Peyer's patch (tissue), 4 donors: ENCODE results near the gene RSPH3. TPM values are rescaled to one million over a fixed set of nuclear protein-coding genes. Genes with fewer than 3 reads are reported as not detected.
"Not testable (repeated sequence)": the region's sequence is repeated elsewhere in the genome, so short reads cannot be mapped to it uniquely, and the experiment has no call there.

Experiments used
- DNase-seq, 3 donors: peaks; one replicate each; pipeline ENCODE4 v3.0.0-alpha.2; 2017 to 2019
- H3K27ac ChIP-seq, 4 donors: fragments of 200-600 bp; sonication (generic); one replicate each; pipeline ENCODE4 v1.5.1; 2016 to 2019
- H3K27me3 ChIP-seq, 2 donors: fragments of 200-600 bp; sonication (generic); one replicate each; pipeline ENCODE4 v1.5.1; 2019
- H3K36me3 ChIP-seq, 3 donors: fragments of 200-600 bp; sonication (generic); one replicate each; pipeline ENCODE4 v1.5.1; 2016 to 2019
- H3K4me1 ChIP-seq, 4 donors: fragments of 200-600 bp; sonication (generic); one replicate each; pipeline ENCODE4 v1.5.1; 2016 to 2019
- H3K4me3 ChIP-seq, 4 donors: fragments of 200-600 bp; sonication (generic); 1 replicate in 3 of 4; 2 replicates in 1 of 4; pipeline ENCODE4 v1.5.1; 2016 to 2019; ENCODE audit warnings: mild to moderate bottlenecking in 1 of 4
- H3K9me3 ChIP-seq, 4 donors: fragments of 200-600 bp; sonication (generic); one replicate each; pipeline ENCODE4 v1.5.1; 2016 to 2019; ENCODE audit warnings: mild to moderate bottlenecking in 1 of 4
- CTCF ChIP-seq, 6 experiments: fragments of 450-650 bp in 4 of 6; fragments of 200-600 bp in 2 of 6; sonication (generic) in 1 of 6; IDR thresholded peaks; one replicate each; pipeline ENCODE4 v1.5.1; 2017 to 2019; ENCODE audit warnings: antibody characterized with exemption in 6 of 6, mild to moderate bottlenecking in 3 of 6, moderate library complexity in 1 of 6
- POLR2A ChIP-seq, 2 donors: fragments of 450-650 bp; IDR thresholded peaks; one replicate each; pipeline ENCODE4 v1.5.1; 2017; ENCODE audit warnings: antibody characterized with exemption in 2 of 2, mild to moderate bottlenecking in 2 of 2, moderate library complexity in 2 of 2
- total RNA-seq, 4 donors: library from RNA; depleted of rRNA; stranded (reverse); fragments of >200 nt; gene quantifications; one replicate each; pipeline ENCODE4 v1.1.0, GENCODE V29; 2016

The RSPH3 gene
- total RNA-seq, 4 donors from 2014 or later: 14.9 to 24.5 (median 20.1) TPM

GRCh38 chr6:158955255-158955654, 44.7 kb downstream of the RSPH3 start:
- no peaks in the 10 kb centered on the region for H3K9me3 ChIP-seq
- H3K4me1 ChIP-seq: peaks cover 0 to 7% (median 0%) of the 10 kb centered on the region in 4 donors
- TF ChIP-seq CTCF (IDR thresholded peaks at IDR 0.05) (no peak), POLR2A (IDR thresholded peaks at IDR 0.05) (no peak)
- H3K4me3 ChIP-seq: no peak overlapping the region
- no peaks in the 10 kb centered on the region for H3K27me3 ChIP-seq
- no peak for DNase-seq
- no peaks in the 10 kb centered on the region for H3K36me3 ChIP-seq
- H3K27ac ChIP-seq: no peak overlapping the region

- H3K9me3 ChIP-seq: no peaks in the 10 kb centered on the region
- H3K27ac ChIP-seq: no peak overlapping the region
- TF ChIP-seq CTCF (IDR thresholded peaks at IDR 0.05): no peak
- no peak for TF ChIP-seq POLR2A (IDR thresholded peaks at IDR 0.05)
- no peak overlapping the region for H3K4me3 ChIP-seq
- H3K36me3 ChIP-seq: no peaks in the 10 kb centered on the region
- H3K27me3 ChIP-seq: no peaks in the 10 kb centered on the region
- no peak for DNase-seq
- peaks cover 0 to 7% (median 0%) of the 10 kb centered on the region in 4 donors for H3K4me1 ChIP-seq
Measured at GRCh38 chr6:158954753-158955152, 45.2 kb downstream of the RSPH3 start.

- H3K4me3 ChIP-seq, DNase-seq, H3K4me1 ChIP-seq, H3K36me3 ChIP-seq, H3K27me3 ChIP-seq, H3K9me3 ChIP-seq, H3K27ac ChIP-seq: not testable (repeated sequence)
Measured at GRCh38 chr6:158952011-158952410, 48.0 kb downstream of the RSPH3 start.

GRCh38 chr6:158951565-158951964, 48.4 kb downstream of the RSPH3 start:
- not testable (repeated sequence) for H3K27me3 ChIP-seq, H3K4me1 ChIP-seq, H3K36me3 ChIP-seq, H3K27ac ChIP-seq, DNase-seq, H3K9me3 ChIP-seq, H3K4me3 ChIP-seq

- Histone ChIP-seq H3K4me3 (no peak overlapping the region), H3K27me3 (no peaks in the 10 kb centered on the region), H3K27ac (no peak overlapping the region), H3K4me1 (no peaks in the 10 kb centered on the region), H3K36me3 (no peaks in the 10 kb centered on the region), H3K9me3 (no peaks in the 10 kb centered on the region)
- no peak for DNase-seq
- TF ChIP-seq CTCF (IDR thresholded peaks at IDR 0.05): no peak
- no peak for TF ChIP-seq POLR2A (IDR thresholded peaks at IDR 0.05)
Measured at GRCh38 chr6:158947284-158947683, 52.7 kb downstream of the RSPH3 start.

GRCh38 chr6:158943380-158944032, 56.5 kb downstream of the RSPH3 start:
- DNase-seq: no peak

More at GRCh38 chr6:158943380-158944032, 56.5 kb downstream of the RSPH3 start:
- H3K27me3 ChIP-seq: no peaks in the 10 kb centered on the region
- no peak overlapping the region for H3K27ac ChIP-seq
- H3K4me1 ChIP-seq: peaks cover 0 to 9% (median 0%) of the 10 kb centered on the region in 4 donors
- H3K4me3 ChIP-seq: no peak overlapping the region
- H3K36me3 ChIP-seq: no peaks in the 10 kb centered on the region
- no peak for TF ChIP-seq CTCF (IDR thresholded peaks at IDR 0.05)
- no peak for TF ChIP-seq POLR2A (IDR thresholded peaks at IDR 0.05)
- H3K9me3 ChIP-seq: no peaks in the 10 kb centered on the region
